HG02642 (cell line): ENCODE results near the gene HOXA13.

Experiments
- ATAC-seq: cut with Tn5 transposase; IDR thresholded peaks from one replicate; pipeline ENCODE4 v1.9.1; 2021; ENCODE audit warnings: mild to moderate bottlenecking; ENCODE audit not compliant: unreplicated experiment, poor library complexity

HOXA13 gene

DNA sequence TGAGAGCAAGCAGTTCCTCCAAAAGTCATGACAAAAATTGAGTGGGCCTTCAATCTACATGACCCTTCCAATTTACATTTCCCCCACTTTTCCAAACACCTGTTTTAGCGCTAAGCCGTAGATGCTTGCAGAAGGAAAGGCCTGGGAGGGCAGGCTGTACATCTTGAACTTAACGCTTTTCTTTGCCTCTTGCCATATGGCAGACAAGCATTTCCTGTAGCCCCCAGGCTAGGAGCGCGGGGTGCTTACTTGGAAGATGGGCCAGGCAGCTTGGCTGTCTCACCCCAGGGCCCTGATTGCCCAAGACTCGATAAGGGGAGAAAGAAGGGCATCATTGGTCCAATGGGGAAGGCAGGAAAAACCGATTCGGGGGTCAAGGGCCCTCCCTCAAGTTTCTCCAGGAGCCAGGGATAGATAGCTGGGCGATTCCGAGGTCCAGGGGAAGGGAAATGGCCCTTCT lies 27.5 kb downstream of the HOXA13 start:
- ATAC-seq, result no peak

DNA sequence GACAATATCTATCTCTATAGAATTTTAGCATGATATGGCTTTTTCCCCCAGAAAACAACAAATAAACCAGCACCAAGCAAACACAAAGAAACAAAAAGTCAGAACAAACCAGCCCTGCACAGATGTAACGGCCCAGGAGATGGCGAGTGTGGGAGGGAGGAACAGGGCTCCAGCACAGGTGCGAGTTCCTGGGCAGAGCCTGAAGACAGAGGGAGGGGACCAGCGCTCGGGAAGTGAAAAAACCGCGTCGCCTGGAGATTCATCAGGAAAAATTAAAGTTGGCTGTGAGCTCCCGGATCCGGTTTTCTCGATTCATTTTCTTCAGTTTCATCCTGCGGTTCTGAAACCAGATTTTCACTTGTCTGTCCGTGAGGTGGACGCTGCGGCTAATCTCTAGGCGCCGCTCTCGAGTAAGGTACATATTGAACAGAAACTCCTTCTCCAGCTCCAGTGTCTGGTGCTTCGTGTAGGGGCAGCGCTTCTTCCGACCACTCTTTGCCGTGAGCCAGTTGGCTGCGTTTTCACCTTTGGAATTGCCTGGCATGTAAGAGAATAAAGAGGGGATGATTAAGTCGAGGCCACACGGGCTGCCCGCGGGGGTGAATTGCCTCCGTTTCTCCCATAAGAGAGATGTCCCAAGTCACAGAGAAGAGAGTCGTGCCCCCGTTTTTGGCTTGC lies 28.1 kb downstream of the HOXA13 start:
- ATAC-seq, result no peak

DNA sequence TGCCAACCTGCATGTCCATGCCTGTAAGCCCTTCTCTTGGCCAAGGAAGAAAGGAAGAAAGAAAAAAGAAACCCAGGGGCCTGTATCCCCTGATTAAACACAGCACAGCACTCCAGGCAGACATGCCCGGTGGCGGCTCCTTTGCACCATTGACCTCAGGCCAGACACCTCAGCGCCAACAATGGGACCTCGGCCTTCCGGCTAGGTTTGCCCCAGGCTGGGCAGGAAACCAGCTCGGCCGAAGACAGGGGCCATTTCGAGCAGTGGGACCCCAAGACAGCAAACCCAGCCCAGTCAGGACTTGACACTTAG lies 28.6 kb downstream of the HOXA13 start:
- no peak for ATAC-seq

DNA sequence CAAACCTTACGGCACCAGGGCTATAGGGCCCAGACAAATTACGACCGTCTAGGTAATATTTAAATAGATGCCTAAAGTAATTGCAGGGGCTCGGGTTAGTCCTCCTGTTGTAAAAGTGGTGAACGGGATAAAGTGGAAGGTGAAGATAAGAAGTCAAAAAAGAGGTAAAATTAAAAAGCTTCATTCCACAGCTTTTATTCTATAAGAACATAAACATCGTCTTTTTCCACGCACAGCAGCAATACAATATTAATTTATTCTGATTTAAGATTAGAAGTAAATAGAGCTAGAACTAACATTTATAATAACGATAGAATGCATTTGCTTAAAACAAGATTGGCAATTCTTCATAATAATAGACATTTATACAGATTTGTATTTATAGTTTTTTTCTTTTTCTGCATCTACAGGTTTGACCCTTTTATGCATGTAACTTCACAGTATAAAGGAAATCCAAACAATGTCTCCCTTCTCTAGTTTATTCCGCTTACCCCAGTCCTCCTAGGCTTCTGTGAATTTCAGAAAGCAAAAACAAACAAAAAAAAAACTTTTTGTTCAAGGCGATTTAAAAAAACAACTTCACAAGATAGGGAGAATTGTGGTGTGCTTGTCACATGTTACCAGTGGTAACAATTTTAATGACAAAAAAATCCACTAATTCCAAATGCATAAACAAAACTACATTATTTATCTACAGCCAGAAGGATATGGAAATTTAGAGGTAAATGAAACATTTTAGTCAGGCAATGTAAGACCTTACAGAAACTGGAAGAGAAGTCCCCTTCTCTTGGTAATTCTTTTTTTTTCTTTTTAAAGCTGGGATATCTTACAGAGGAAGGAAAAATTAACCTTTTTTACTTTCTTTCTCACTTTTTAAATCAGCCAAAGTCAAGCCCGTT lies 29.2 kb downstream of the HOXA13 start:
- no peak for ATAC-seq

DNA sequence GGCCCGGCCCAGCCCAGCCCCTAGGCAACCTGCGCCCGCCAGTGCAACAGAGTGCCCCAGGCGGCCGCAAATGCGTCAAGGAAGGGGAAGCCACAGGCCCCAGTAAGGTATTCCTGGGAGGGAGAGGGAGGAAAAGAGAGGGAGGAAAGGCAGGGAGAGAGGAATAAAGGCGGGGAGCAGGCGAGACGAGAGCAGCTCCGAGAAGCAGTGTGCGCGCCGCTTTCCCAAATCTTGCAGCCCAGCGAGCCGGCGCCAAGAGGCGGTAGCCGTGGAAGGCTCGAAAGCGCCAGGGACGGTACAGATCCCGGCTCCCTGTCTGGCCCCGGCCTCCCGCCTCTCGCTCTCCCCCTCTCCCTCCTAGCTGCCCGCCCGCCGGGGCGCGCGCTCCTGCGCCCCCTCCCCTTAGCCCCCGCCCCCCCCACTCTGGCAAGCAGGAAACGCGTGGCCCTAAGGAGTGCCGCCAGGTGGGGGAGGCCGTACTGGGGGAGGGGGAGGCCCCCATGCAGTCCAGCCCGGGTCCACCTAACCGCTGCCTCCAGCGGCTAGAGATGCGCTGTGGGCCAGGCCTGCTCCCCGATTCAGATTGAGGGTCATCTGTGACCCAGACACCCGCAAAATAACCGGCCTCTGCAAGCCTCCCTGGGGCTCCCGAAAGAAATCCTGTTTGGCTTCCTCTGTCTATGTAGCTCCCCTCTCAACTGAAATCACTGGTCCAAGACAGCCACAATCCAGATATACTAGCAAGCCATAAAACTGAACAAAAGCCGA lies 30.0 kb downstream of the HOXA13 start:
- no peak for ATAC-seq

DNA sequence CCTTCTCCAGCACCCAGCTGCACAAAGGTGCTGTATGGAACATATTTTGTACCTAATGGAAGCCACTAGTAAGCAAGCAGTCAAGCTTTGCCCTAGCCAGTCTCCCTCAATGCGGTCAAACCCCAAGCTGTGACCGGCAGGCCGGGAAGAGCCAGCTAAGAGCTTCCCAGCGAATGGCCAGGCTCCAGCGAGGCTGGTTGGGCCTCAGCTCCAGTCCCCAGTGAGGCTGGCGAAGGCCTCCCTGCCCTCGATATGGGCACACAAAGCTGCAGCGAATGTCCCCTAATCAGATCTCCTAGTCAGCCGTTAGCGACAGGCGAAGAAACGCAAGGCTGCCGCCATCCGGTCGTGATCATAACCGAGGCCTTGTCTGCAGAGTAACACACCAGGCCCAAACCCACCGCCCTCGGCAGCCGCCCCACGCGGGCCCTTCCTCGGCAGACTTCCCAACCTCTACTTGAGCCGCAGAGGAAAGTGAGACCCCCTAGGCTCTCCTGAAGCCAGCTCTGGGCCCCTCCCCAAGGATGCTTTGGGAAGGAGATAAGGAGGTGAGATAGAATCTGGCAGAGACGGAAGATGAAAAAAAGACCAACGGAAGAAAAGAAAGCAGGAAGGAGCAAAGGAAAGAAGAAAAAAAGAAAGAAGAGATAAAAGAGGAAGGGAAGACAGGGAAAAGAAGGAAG lies 31.5 kb downstream of the HOXA13 start:
- ATAC-seq, result no peak

DNA sequence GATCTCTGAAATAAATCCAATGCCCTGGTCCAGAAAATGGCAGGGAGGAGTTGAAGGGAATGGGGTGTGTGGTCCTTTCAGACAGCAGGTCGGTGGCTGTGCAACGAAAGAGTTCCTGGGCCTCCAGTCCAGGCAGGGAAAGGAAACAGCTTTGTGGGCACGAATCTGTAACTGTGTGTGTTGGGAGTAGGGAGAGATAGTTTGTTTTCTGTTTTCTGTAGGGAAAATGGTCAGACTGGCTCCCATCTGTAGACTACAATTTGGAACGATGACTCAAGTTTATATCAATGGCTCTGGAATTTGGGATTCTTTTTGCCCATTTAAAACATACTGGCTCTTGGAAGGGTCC lies 32.0 kb downstream of the HOXA13 start:
- no peak for ATAC-seq

DNA sequence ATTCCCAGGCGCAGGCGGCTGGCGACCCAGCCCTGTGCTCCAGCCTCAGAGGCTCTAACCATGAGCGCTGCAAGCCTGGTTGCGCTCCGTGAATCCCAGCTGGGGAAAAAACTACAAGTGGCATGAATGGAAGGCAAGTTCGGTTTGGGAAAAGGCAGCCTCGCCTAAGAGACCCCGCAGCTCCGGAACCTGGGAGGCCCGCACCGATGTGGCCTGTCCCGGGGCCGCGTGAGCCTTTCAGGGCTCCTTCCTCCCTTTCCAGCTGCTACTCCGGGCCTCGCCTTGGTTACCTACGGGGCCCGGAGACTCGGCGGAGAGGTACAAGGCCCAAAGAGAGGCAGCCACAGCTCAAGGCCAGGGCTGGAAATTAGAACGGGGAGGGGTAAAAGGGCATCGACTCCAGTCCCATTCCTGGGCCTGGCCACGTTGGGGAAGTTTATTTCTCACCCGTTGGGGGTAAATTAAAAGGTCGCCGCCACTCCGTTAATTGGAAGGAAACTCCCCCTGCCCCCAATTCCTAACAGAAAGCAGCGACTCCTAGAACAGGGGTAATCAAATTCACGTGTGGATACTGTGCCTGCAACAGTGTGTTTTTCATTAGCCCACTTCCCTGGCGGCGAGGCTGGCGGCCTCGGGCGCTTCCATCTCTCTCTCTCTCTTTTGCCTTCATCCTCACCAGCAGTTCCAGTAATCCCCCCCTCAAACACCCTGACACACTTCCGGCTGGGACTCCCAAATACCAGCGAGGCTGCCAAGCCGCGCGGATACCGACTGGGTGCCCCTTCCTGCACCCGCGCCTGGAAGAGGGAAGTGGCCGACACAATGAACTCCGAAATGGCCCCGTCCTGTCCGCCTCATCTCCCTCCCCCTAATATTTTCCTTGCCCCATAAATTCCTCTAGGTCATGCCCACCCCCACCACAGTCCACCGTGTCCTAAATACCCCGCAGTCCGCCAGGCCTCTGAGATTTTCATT lies 33.1 kb downstream of the HOXA13 start:
- no peak for ATAC-seq

DNA sequence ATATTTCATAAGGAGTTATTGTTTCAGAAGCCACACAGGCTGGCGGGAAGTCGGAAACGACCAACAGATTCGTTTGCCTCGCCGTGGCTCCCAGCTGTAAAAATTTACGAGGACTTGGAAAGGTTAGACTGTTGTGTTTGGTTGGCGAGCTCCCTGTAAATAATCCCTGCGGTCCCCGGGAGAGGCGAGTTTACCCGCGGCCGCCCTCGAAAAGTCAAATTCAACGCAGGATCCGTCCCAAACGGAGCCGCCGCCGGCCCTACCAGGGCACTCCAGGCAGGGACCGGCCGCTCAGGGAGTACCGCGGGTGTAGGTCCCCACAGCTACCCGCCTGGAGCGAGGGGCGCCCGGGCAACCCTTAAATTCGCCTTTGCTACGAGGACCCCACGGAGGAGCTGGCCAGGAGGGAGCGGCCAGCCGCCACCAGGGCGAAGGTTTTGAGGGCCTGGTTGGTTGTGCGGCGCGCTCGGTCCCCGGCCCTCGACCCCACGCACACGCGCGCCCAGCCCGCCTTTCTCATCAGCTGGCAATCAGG lies 33.8 kb downstream of the HOXA13 start:
- ATAC-seq, result no peak

DNA sequence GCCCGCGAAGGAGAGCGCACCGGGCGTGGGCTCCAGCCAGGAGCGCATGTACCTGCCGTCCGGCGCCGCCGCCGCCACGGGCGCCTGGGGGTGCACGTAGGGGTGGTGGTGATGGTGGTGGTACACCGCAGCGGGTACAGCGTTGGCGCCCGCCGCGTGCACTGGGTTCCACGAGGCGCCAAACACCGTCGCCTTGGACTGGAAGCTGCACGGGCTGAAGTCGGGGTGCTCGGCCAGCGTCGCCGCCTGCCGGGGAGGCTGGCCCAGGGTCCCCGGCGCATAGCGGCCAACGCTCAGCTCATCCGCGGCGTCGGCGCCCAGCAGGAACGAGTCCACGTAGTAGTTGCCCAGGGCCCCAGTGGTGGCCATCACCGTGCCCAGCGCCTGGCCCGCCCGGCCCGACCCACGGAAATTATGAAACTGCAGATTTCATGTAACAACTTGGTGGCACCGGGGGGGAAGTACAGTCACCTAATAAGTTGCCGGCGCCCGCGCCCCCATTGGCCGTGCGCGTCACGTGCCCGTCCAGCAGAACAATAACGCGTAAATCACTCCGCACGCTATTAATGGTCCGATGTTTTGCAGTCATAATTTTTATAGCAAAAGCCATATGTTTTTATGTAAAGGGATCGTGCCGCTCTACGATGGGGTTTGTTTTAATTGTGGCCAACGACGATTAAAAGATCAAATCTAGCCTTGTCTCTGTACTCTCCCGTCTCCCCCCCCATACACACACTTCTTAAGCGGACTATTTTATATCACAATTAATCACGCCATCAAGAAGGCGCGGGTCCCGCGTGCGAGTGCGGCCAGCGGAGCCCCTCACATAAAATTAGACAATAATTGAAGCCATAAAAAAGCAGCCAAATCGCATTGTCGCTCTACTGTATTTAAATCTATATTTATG lies 34.5 kb downstream of the HOXA13 start, which contains the start of gene HOXA9:
TSS of gene HOXA9 (minus strand) at position 449 of the 907 bp plus-strand sequence. CDS start at position 369, 80 bp downstream.
- no peak for ATAC-seq

DNA sequence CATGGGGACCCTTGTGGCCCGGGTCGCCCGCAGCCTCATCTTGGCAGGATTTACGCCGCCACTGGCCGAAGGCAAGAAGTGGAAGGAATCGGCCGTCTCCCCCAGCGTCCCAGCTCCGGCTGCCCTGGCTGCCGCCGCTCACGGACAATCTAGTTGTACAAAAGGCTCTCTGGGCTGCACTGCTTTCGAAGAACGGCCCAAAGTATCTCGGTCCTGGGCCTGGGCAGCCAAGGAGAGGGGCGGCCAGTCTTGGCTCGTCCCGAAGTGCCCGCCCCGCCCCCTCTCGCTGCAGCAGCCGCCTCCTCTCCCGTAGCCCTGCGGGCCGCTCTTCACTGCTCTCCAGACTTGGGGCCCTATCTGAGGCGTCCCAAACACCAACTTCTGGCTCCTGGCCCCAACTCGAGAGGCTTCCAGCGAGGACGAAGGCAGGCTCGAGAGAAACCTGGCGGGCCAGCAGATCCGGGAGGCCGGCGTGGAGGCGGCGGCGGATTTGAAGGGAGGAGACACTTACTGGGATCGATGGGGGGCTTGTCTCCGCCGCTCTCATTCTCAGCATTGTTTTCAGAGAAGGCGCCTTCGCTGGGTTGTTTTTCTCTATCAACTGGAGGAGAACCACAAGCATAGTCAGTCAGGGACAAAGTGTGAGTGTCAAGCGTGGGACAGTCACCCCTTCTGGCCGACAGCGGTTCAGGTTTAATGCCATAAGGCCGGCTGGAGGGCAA lies 35.4 kb downstream of the HOXA13 start:
- no peak for ATAC-seq

DNA sequence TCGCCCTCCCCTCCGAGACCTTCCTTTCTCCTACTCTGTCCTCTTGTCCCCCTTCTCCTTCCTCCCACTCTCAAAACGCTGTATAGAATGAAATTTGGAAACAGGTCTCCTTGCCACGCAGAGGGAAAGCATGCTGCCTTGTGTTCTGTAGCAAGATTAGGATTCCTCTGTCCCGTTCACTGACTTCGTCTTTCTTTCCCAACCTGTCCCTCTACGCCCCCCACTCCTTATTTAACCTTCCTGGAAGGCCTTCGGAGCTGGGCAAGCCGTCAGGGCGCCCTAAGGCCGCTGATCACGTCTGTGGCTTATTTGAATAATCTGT lies 35.9 kb downstream of the HOXA13 start:
- no peak for ATAC-seq

DNA sequence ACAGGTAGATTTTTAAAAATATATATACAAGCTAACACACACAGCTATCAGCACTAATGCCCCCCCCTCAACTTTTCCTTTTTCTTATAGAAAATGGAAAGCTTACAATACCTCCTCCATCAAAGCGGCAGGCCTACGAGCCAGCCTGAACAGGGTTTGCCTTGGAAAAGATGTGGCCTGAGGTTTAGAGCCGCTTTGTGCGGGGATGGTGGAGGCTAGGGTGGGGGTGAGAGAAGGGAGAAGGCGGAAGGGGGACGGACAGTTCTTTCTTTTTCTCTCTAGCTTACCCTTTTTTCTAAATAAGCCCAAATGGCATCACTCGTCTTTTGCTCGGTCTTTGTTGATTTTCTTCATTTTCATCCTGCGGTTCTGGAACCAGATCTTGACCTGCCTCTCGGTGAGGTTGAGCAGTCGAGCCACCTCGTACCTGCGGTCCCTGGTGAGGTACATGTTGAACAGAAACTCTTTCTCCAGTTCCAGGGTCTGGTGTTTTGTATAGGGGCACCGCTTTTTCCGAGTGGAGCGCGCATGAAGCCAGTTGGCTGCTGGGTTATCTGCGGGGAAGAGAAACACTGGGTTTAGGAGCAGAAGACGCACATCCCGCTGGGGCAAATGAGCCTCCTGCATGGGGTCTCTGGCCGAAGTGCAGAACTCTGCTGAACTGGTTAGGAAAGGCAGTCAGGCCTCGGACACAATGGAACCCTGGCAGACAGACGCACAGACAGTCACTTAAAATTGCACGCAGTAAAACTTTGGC lies 36.4 kb downstream of the HOXA13 start:
- no peak for ATAC-seq

DNA sequence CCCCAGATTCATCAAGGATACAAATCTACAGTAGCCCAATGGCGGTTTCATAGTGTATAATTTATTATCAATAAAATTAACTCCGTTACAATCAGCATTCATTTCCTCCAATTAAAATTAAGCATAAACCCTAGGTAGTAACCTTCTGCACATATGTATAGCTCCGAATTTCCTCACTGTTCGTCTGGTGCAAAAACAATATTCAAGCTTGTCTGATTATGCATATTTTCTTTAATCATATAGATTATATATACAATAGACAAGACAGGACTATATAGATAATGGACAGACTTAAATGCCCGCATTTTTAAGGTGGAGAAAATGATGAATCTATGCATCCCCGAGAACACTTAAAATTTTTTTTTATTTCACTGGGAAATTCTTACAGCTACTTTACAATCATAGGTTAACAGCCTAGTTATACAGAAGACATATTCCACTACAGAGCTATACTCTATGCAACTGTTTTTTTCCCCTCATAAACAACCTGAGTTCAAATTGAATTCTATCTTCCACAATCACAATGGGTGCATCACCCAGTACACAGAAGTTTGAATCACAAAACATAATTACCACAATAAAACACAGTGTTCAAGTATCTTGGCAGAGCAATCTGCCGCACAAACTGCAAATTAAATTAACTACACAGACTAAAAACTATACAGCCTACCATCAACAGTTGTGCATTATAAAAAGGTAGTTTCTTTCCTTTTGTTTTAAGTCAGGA lies 37.2 kb downstream of the HOXA13 start:
- no peak for ATAC-seq

DNA sequence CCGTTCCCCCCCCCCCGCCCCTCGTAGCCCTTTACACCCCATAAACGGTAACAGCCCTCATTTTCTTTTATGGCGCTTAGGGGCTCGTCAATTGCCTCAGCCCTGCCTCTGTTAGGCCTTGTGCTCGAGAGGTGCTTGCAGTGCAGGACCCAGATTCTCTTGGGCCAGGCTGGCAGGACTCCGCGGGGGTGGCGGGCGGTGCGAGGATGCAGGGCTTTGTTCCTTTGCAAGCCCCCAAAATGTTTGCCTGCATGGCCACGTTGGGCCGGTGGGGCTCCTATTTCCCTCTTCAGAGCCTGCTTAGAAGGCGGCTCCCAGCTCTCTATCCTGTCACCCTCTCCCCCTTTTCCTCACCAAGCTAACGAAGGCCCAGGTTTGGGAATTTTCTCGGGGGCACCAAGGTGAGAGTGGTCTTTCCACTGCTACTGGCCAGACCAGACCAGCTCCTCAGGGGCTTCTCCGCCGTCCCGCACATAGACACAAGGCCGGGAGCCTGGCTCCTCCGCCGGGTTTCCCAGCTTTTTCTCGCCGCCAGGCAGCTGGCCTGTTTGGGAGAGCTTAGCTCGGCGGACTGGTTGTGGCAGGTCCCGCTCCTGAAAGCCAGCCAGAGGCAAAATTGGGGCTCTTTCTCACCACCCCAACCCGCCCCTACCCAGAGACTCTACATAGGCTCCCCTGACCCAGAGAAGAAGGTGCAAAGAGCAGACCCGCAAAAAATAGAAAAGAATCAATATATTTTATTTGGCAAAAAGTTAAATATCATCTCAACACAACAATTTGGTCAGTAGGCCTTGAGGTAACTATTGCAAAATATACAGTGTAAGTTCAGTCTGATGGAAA lies 38.0 kb downstream of the HOXA13 start:
- ATAC-seq, result no peak
